ENCODE results near the gene FOXO6. TPM values are rescaled to one million over a fixed set of nuclear protein-coding genes. Genes with fewer than 3 reads are reported as not detected.

The FOXO6 gene
- total RNA-seq, 1 experiment from 2014 or later = 6.1 TPM

GRCh38 chr1:41419584-41420295 is 58.5 kb downstream of the FOXO6 start:
- ChIA-PET CTCF (interaction anchor here (1.1 kb wide), 1 partner anchor 96 kb away, joined by 3 read pairs; no protein-coding TSS in a partner anchor), POLR2A (ENCODE audit: low non-redundant PET) (no interaction called here)
- Histone ChIP-seq H3K4me1 (ENCODE audit: insufficient read depth, low read length, poor library complexity, severe bottlenecking) (no peaks in the 10 kb centered on the region), H3K36me3 (ENCODE audit: insufficient read depth, low read length, poor library complexity, severe bottlenecking) (no peaks in the 10 kb centered on the region), H3K4me3 (ENCODE audit: low read depth, low read length, poor library complexity, severe bottlenecking) (no peak overlapping the region), H3K27me3 (replicated peaks; ENCODE audit: insufficient read depth, low read depth, low read length, poor library complexity) (no peaks in the 10 kb centered on the region), H3K27ac (ENCODE audit: low read depth, low read length, poor library complexity, severe bottlenecking) (no peak overlapping the region), H3K9me3 (ENCODE audit: low read depth, low read length, poor library complexity, severe bottlenecking) (no peaks in the 10 kb centered on the region)
- BruUV-seq (replicated peaks) = no TSS peak
- DNase-seq (ENCODE audit: low spot score) = no peak
- TF ChIP-seq CTCF (conservative IDR thresholded peaks at IDR 0.05; ENCODE audit: low read depth, low read length) (no peak), EZH2 (IDR thresholded peaks at IDR 0.05; ENCODE audit: borderline replicate concordance, low read depth, low read length, poor library complexity, severe bottlenecking) (no peak)
- intact Hi-C loops (cut with micrococcal nuclease; ENCODE audit: unreplicated experiment) = loop anchor here (5.0 kb wide), 1 partner anchor 57 kb away; the partner anchor contains the start of gene FOXO6

- TF ChIP-seq EZH2 (IDR thresholded peaks at IDR 0.05; ENCODE audit: borderline replicate concordance, low read depth, low read length, poor library complexity, severe bottlenecking) (no peak), CTCF (conservative IDR thresholded peaks at IDR 0.05; ENCODE audit: low read depth, low read length) (no peak)
- intact Hi-C loops (cut with micrococcal nuclease; ENCODE audit: unreplicated experiment) = no loop called here
- Histone ChIP-seq H3K9me3 (ENCODE audit: low read depth, low read length, poor library complexity, severe bottlenecking) (no peaks in the 10 kb centered on the region), H3K4me3 (ENCODE audit: low read depth, low read length, poor library complexity, severe bottlenecking) (no peak overlapping the region), H3K27me3 (replicated peaks; ENCODE audit: insufficient read depth, low read depth, low read length, poor library complexity) (no peaks in the 10 kb centered on the region), H3K36me3 (ENCODE audit: insufficient read depth, low read length, poor library complexity, severe bottlenecking) (no peaks in the 10 kb centered on the region), H3K4me1 (ENCODE audit: insufficient read depth, low read length, poor library complexity, severe bottlenecking) (no peaks in the 10 kb centered on the region), H3K27ac (ENCODE audit: low read depth, low read length, poor library complexity, severe bottlenecking) (no peak overlapping the region)
- ChIA-PET CTCF (interaction anchor here (1.1 kb wide), 1 partner anchor 97 kb away, joined by 3 read pairs; no protein-coding TSS in a partner anchor), POLR2A (ENCODE audit: low non-redundant PET) (no interaction called here)
- BruUV-seq (replicated peaks) = no TSS peak
- no peak for DNase-seq (ENCODE audit: low spot score)
Observed at GRCh38 chr1:41420351-41420750, 59.1 kb downstream of the FOXO6 start.

- ChIA-PET POLR2A (ENCODE audit: low non-redundant PET) (no interaction called here), CTCF (no interaction called here)
- intact Hi-C loops (cut with micrococcal nuclease; ENCODE audit: unreplicated experiment) = no loop called here
- no peak overlapping the region for H3K27ac ChIP-seq (ENCODE audit: low read depth, low read length, poor library complexity, severe bottlenecking)
- no peaks in the 10 kb centered on the region for H3K9me3 ChIP-seq (ENCODE audit: low read depth, low read length, poor library complexity, severe bottlenecking)
- BruUV-seq (replicated peaks) = no TSS peak
- TF ChIP-seq EZH2 (IDR thresholded peaks at IDR 0.05; ENCODE audit: borderline replicate concordance, low read depth, low read length, poor library complexity, severe bottlenecking) = no peak
- TF ChIP-seq CTCF (conservative IDR thresholded peaks at IDR 0.05; ENCODE audit: low read depth, low read length) = no peak
- H3K27me3 ChIP-seq (replicated peaks; ENCODE audit: insufficient read depth, low read depth, low read length, poor library complexity) = no peaks in the 10 kb centered on the region
- DNase-seq (ENCODE audit: low spot score) = no peak
- H3K36me3 ChIP-seq (ENCODE audit: insufficient read depth, low read length, poor library complexity, severe bottlenecking) = no peaks in the 10 kb centered on the region
- no peak overlapping the region for H3K4me3 ChIP-seq (ENCODE audit: low read depth, low read length, poor library complexity, severe bottlenecking)
- no peaks in the 10 kb centered on the region for H3K4me1 ChIP-seq (ENCODE audit: insufficient read depth, low read length, poor library complexity, severe bottlenecking)
Observed at GRCh38 chr1:41420860-41421259, 59.6 kb downstream of the FOXO6 start.
